HG03457 (cell line): Measurements from ENCODE around the gene DAP3.
"Not testable (repeated sequence)": the region's sequence is repeated elsewhere in the genome, so short reads cannot be mapped to it uniquely, and the experiment has no call there.

Experiments used
- ATAC-seq: cut with Tn5 transposase; IDR thresholded peaks from one replicate; pipeline ENCODE4 v1.9.1; 2021; ENCODE audit warnings: moderate number of reproducible peaks; ENCODE audit not compliant: unreplicated experiment

DAP3 gene

GRCh38 chr1:155689081-155689607 lies at the start of gene DAP3:
DAP3 (plus strand) TSS chr1:155689091; CDS start chr1:155709780, 20,689 bp downstream.
- ATAC-seq = not testable (repeated sequence)

DNA sequence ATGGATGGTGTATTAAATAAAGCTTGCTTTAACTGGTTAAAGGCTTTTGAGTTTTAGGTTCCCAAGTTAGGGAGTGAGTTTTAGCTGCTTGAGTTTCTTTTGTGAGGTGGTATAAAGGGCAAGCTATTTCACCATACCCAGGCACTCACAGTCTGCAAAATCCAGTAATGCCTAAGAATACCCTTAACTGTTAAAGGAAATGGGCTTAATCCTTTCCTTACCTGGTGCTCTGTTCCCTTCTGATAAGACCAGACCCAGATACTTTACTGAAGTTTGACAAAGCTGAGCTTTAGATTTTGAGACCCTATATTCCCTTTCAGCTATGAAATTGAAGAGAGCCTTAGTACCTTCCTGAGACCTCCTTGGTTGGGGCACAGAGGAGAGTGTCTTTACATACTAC lies 48.5 kb upstream of the DAP3 start:
- ATAC-seq = no peak

DNA sequence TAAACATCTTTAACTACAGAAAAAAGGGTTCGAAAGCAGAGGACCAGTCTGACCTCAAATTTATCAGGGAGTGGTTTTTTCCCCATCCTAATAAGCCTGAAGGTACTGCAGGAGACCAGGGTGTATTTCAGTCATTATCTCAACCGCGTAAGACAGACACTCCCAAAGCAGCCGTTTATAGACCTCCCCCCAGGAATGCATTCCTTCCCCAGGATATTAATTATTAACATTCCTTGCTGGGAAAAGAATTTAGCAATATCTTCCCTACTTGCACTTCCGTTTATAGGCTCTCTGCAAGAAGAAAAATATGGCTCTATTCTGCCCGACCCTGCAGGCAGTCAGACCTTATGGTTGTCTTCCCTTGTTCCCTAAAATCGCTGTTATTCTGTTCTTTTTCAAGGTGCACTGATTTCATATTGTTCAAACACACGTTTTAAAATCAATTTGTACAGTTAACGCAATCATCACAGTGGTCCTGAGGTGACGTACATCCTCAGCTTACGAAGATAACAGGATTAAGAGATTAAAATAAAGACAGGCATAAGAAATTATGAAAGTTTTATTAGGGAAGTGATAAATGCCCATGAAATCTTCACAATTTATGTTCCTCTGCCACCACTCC lies 46.2 kb upstream of the DAP3 start:
- ATAC-seq = not testable (repeated sequence)

DNA sequence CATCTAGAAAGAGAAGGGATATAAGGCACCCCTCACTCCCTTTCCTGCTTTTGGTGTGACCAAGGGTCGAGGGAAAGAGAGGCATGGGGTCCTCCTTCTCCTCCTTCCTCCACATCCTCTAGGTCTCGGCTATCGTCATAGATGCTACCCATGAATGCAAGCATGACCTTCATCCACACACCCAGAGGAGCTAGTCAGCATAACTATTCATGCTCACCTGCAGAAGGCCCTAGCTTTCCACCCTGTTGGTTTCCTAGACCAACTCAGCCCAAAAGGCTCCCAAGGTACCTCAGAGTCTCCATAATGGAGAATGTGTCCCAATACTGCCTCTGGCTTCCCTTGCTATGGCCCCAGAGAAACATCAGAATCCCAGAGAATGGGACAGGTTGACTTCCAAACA lies 45.7 kb upstream of the DAP3 start:
- no peak for ATAC-seq

GRCh38 chr1:155645034-155645598 lies 43.8 kb upstream of the DAP3 start:
- no peak for ATAC-seq

DNA sequence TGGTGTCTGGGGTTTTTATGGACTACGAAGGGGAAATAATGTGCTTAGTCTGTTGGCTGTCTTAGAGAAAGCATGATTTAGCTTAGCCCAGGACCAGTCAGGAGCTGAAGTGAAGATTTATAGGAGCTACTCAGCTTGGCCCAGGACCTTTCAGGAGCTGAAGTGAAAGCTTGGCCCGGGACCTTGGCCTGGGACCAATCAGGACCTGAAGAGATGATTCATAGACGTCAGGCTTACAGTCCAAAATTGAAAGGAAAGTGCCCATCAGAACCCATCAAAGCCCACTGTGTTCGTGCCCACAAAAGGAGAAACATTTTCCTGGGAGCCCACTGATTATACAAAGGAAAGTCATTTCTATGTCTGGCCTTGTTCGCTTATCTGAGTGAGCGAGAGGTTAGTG lies 43.2 kb upstream of the DAP3 start:
- ATAC-seq = no peak

- no peak for ATAC-seq
Observed at GRCh38 chr1:155646307-155646706, 42.6 kb upstream of the DAP3 start.

- ATAC-seq = no peak
Observed at GRCh38 chr1:155648207-155649147, 40.4 kb upstream of the DAP3 start.

- no peak for ATAC-seq
Observed at GRCh38 chr1:155649676-155650075, 39.2 kb upstream of the DAP3 start.

- ATAC-seq = no peak
Observed at GRCh38 chr1:155650231-155650757, 38.6 kb upstream of the DAP3 start.

- ATAC-seq = no peak
Observed at GRCh38 chr1:155651861-155652661, 36.8 kb upstream of the DAP3 start.

DNA sequence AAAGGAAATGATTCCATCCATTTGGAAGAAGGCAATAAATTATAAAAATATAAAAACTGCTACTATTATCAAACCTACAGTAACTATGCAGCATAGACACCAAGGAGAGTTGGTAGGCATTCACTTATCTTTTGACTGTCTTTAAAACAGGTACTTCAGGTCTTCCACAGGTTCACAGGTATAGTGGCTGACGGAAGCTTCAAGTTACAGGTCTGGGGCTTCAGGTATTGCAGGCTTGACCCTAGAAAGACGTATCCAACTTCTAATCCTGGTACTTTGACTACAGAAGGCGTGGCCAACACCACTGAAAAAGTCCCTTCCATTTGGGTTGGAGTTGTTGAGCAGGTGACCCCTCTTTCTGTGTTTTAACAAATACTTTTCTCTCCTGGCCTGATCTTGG lies 35.9 kb upstream of the DAP3 start:
- no peak for ATAC-seq

- ATAC-seq = no peak
Observed at GRCh38 chr1:155657463-155657862, 31.4 kb upstream of the DAP3 start.

DNA sequence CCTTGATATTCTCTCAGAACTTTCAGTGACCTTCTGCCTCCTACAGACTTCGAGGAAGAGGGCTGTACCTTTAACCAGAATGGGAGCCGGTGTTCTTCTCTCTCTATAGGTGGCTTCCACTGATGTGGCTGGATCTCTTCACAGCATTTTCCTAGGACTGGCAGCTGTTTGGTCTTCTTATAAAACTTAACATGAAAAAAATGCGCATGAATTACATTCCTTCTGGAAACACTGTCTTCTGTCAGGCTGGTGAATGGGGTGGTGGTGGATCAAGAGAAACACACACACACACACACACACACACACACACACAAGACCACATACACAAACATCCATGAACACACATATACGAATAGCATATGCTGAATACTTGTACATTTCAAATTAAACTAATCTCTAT lies 27.7 kb upstream of the DAP3 start:
- ATAC-seq = not testable (repeated sequence)

- ATAC-seq = no peak
Observed at GRCh38 chr1:155669233-155670162, 19.4 kb upstream of the DAP3 start.

DNA sequence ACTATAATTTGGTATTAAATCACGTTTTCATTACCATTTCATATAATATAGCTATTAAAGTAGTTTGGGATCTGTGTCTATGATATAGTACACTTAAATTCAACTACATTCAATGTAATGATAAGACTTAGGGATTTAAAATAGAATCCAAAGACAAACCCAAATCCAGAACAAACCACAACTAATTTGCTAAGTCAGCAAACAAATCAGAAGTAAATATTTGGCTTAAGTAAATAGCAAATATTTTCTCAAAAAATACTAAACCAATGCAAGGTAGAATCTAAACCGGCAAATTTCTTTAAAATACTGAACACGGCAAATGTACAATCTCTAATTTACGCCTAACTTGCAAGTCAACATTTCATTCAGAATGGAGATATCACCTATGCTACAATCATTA lies 17.1 kb upstream of the DAP3 start:
- ATAC-seq = no peak

GRCh38 chr1:155673003-155673402 lies 15.9 kb upstream of the DAP3 start:
- ATAC-seq = no peak

- no peak for ATAC-seq
Observed at GRCh38 chr1:155678027-155678426, 10.9 kb upstream of the DAP3 start.

GRCh38 chr1:155678992-155679391 lies 9.9 kb upstream of the DAP3 start:
- not testable (repeated sequence) for ATAC-seq
